Esophagus squamous epithelium (tissue), 5 donors: Measurements from ENCODE around the gene GRIP1. TPM values are rescaled to one million over a fixed set of nuclear protein-coding genes. Genes with fewer than 3 reads are reported as not detected.

ENCODE experiments used
- DNase-seq: peaks from one replicate; lab custom pipeline; 2025; lab: John Stamatoyannopoulos, UW
- H3K27ac ChIP-seq, 4 donors: fragments of 200-600 bp; sonication (generic); one replicate each; pipeline ENCODE4 v1.5.1; 2016 to 2019; ENCODE audit warnings: mild to moderate bottlenecking in 1 of 4
- H3K27me3 ChIP-seq, 4 donors: fragments of 200-600 bp; sonication (generic); 1 replicate in 3 of 4; 2 replicates in 1 of 4; pipeline versions ENCODE4 v1.5.1 to v1.6.0; 2017 to 2021; ENCODE audit warnings: antibody characterized with exemption in 1 of 4
- H3K36me3 ChIP-seq, 3 donors: fragments of 200-600 bp; sonication (generic); one replicate each; pipeline ENCODE4 v1.5.1; 2016 to 2019
- H3K4me1 ChIP-seq, 3 donors: fragments of 200-600 bp; sonication (generic); one replicate each; pipeline ENCODE4 v1.5.1; 2017 to 2019
- H3K4me3 ChIP-seq, 4 donors: fragments of 200-600 bp; sonication (generic); 1 replicate in 3 of 4; 2 replicates in 1 of 4; pipeline ENCODE4 v1.5.1; 2016 to 2019; ENCODE audit warnings: mild to moderate bottlenecking in 2 of 4, moderate library complexity in 1 of 4
- H3K9me3 ChIP-seq, 3 donors: fragments of 200-600 bp; sonication (generic); one replicate each; pipeline ENCODE4 v1.5.1; 2016 to 2019
- CTCF ChIP-seq, 6 experiments: fragments of 450-650 bp in 4 of 6; fragments of 200-600 bp in 2 of 6; sonication (generic) in 2 of 6; IDR thresholded peaks; one replicate each; pipeline ENCODE4 v1.5.1; 2016 to 2019; ENCODE audit warnings: antibody characterized with exemption in 6 of 6, mild to moderate bottlenecking in 4 of 6, moderate library complexity in 4 of 6
- POLR2A ChIP-seq, 4 donors: fragments of 450-650 bp; IDR thresholded peaks; one replicate each; pipeline ENCODE4 v1.6.1; 2017; ENCODE audit warnings: antibody characterized with exemption in 4 of 4, mild to moderate bottlenecking in 4 of 4, moderate library complexity in 3 of 4
- WGBS, 2 donors: methylation state at CpG; one replicate each; pipeline ENCODE4 v1.1.5; 2018; 5-methylcytosine and 5-hydroxymethylcytosine counted together
- intact Hi-C: fragments of 100-400 bp; cut with DNase I; formaldehyde crosslinking; loops from one replicate; pipeline ENCODE4 v1.15.0; 2022
- total RNA-seq, 4 donors: library from RNA; depleted of rRNA; stranded (reverse); fragments of >200 nt; gene quantifications; one replicate each; pipeline ENCODE4 v1.1.0, GENCODE V29; 2016
- donor health status: DM: yes; HTN: yes; CAD: no.

GRIP1 gene
- total RNA-seq, 4 donors from 2014 or later: 4.9 to 15.9 (median 11.0) TPM

GRCh38 chr12:66340131-66340530 is 338.7 kb downstream of the GRIP1 start:
- no peaks in the 10 kb centered on the region for H3K27me3 ChIP-seq
- no peak for DNase-seq
- H3K27ac ChIP-seq: no peak overlapping the region
- TF ChIP-seq POLR2A (IDR thresholded peaks at IDR 0.05): no peak
- TF ChIP-seq CTCF (IDR thresholded peaks at IDR 0.05): no peak
- H3K4me1 ChIP-seq: no peaks in the 10 kb centered on the region
- peaks cover 0 to 24% (median 4%) of the 10 kb centered on the region in 3 donors for H3K9me3 ChIP-seq
- H3K36me3 ChIP-seq: peaks cover 0 to 76% (median 13%) of the 10 kb centered on the region in 3 donors
- no peak overlapping the region for H3K4me3 ChIP-seq
- WGBS, 2 donors: 78 to 92% methylated on average over 2 of the region's 2 CpGs
- intact Hi-C loops: no loop called here

- Histone ChIP-seq H3K9me3 (peaks cover 0 to 20% (median 4%) of the 10 kb centered on the region in 3 donors), H3K27ac (no peak overlapping the region), H3K4me1 (no peaks in the 10 kb centered on the region), H3K4me3 (no peak overlapping the region), H3K27me3 (no peaks in the 10 kb centered on the region), H3K36me3 (peaks cover 0 to 54% (median 13%) of the 10 kb centered on the region in 3 donors)
- TF ChIP-seq CTCF (IDR thresholded peaks at IDR 0.05): no peak
- no peak for TF ChIP-seq POLR2A (IDR thresholded peaks at IDR 0.05)
- DNase-seq: no peak
- 92 to 96% methylated on average over 2 of the region's 2 CpGs for WGBS, 2 donors
- intact Hi-C loops: no loop called here
Measured at GRCh38 chr12:66337381-66338010, 341.4 kb downstream of the GRIP1 start.

GRCh38 chr12:66335746-66336145 is 343.1 kb downstream of the GRIP1 start:
- Histone ChIP-seq H3K27ac (no peak overlapping the region), H3K4me3 (no peak overlapping the region), H3K36me3 (peaks cover 0 to 52% (median 8%) of the 10 kb centered on the region in 3 donors), H3K9me3 (peaks cover 0 to 6% (median 4%) of the 10 kb centered on the region in 3 donors), H3K4me1 (no peaks in the 10 kb centered on the region), H3K27me3 (no peaks in the 10 kb centered on the region)
- intact Hi-C loops: no loop called here
- WGBS, 2 donors: 81 to 90% methylated on average over 2 of the region's 2 CpGs
- TF ChIP-seq POLR2A (IDR thresholded peaks at IDR 0.05) (no peak), CTCF (IDR thresholded peaks at IDR 0.05) (no peak)
- DNase-seq: no peak

- H3K9me3 ChIP-seq: no peaks in the 10 kb centered on the region
Measured at GRCh38 chr12:66331814-66332213, 347.1 kb downstream of the GRIP1 start.

More at GRCh38 chr12:66331814-66332213, 347.1 kb downstream of the GRIP1 start:
- Histone ChIP-seq H3K27me3 (no peaks in the 10 kb centered on the region), H3K4me1 (no peaks in the 10 kb centered on the region), H3K4me3 (no peak overlapping the region), H3K36me3 (peaks cover 0 to 16% (median 0%) of the 10 kb centered on the region in 3 donors), H3K27ac (no peak overlapping the region)
- WGBS, 2 donors: 94 to 95% methylated on average over 1 of the region's 1 CpG
- no peak for DNase-seq
- intact Hi-C loops: no loop called here
- no peak for TF ChIP-seq CTCF (IDR thresholded peaks at IDR 0.05)
- no peak for TF ChIP-seq POLR2A (IDR thresholded peaks at IDR 0.05)
